Measurements from ENCODE around the gene MTURN. TPM values are rescaled to one million over a fixed set of nuclear protein-coding genes. Genes with fewer than 3 reads are reported as not detected.

Gene MTURN
- total RNA-seq, 1 experiment from 2014 or later = 7.5 TPM

DNA sequence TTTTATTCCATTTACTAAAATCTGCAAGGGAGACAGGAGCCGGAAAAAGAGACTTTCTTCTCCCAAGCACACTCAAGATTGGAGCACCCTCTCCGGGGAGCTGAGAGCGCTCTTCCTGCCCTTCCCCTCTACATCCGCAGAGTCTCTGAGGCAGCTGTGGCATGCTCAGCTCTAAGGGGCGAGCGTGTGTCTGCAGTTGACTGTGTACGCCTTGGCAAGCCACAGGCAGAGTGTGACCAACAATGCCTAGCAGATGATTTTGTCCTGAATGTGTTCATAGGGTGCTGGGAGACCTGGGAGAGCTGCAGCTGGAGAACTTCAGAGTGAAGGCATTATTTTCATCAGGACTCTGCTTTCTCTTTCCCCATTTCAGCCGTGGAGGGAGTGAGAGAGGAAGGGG is 20.7 kb downstream of the MTURN start:
- H3K4me3 Mint-ChIP-seq (ENCODE audit: unreplicated experiment) = no peak overlapping the region
- no peak overlapping the region for H3K27ac Mint-ChIP-seq (ENCODE audit: low read depth, unreplicated experiment)
- POLR2A ChIA-PET = no interaction called here
- DNase-seq (ENCODE audit: unreplicated experiment) = no peak
- no peaks in the 10 kb centered on the region for H3K36me3 Mint-ChIP-seq (ENCODE audit: insufficient read depth, unreplicated experiment)
- intact Hi-C loops (cut with micrococcal nuclease) = no loop called here
- TF ChIP-seq, protein P1, sequence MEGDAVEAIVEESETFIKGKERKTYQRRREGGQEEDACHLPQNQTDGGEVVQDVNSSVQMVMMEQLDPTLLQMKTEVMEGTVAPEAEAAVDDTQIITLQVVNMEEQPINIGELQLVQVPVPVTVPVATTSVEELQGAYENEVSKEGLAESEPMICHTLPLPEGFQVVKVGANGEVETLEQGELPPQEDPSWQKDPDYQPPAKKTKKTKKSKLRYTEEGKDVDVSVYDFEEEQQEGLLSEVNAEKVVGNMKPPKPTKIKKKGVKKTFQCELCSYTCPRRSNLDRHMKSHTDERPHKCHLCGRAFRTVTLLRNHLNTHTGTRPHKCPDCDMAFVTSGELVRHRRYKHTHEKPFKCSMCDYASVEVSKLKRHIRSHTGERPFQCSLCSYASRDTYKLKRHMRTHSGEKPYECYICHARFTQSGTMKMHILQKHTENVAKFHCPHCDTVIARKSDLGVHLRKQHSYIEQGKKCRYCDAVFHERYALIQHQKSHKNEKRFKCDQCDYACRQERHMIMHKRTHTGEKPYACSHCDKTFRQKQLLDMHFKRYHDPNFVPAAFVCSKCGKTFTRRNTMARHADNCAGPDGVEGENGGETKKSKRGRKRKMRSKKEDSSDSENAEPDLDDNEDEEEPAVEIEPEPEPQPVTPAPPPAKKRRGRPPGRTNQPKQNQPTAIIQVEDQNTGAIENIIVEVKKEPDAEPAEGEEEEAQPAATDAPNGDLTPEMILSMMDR (IDR thresholded peaks at IDR 0.05; ENCODE audit: unreplicated experiment) = no peak
- CTCF ChIA-PET = interaction anchor here (0.9 to 1.3 kb wide), 2 partner anchors 9 kb away, joined by 4 read pairs; no protein-coding TSS in a partner anchor
- no TSS peak for BruUV-seq (replicated peaks)
- H3K9me3 Mint-ChIP-seq (ENCODE audit: unreplicated experiment) = no peaks in the 10 kb centered on the region
- H3K4me1 Mint-ChIP-seq (ENCODE audit: insufficient read depth, unreplicated experiment) = no peaks in the 10 kb centered on the region
- H3K27me3 Mint-ChIP-seq (ENCODE audit: insufficient read depth, unreplicated experiment) = no peaks in the 10 kb centered on the region

DNA sequence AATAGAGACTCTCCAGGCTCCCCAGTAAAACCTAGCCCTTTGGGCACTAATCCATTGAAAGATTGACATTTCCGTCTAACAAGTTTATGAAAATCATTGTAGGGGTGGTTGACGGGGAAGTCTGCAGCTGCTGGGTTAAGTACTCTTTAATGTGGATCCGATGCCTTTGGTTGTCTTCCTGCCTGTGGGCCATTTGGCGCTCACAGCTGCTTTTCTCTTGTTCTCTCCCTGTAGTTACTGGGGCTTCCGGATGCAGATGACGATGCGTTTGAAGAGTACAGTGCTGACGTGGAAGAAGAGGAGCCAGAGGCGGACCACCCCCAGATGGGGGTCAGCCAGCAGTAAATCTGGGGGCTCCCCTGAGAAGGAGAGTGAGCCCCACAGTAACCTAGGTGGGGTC is 22.4 kb downstream of the MTURN start:
- CTCF ChIA-PET = no interaction called here
- no peak overlapping the region for H3K27ac Mint-ChIP-seq (ENCODE audit: low read depth, unreplicated experiment)

DNA sequence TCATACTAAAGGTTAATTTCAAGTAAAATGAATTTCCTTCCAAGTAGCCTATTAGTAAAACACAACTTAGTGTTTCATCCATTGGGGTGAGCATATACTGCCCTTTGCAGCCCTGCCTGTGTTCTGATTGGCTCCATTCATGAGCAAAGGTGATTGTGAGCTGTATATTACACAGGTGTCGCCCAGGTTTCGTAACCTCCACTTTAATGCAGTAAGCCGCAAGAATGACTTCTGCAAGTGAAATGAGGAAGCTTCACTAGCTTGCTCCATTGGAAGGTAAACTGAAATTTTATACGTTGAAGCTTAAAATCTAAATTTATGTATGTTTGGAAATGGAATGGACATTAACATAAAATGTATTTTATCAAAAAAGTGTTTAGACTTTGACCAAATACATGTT is 24.4 kb downstream of the MTURN start:
- Mint-ChIP-seq H3K4me3 (ENCODE audit: unreplicated experiment) (no peak overlapping the region), H3K27me3 (ENCODE audit: insufficient read depth, unreplicated experiment) (no peaks in the 10 kb centered on the region), H3K9me3 (ENCODE audit: unreplicated experiment) (no peaks in the 10 kb centered on the region), H3K4me1 (ENCODE audit: insufficient read depth, unreplicated experiment) (peaks cover 20% of the 10 kb centered on the region), H3K36me3 (ENCODE audit: insufficient read depth, unreplicated experiment) (no peaks in the 10 kb centered on the region), H3K27ac (ENCODE audit: low read depth, unreplicated experiment) (no peak overlapping the region)
- intact Hi-C loops (cut with micrococcal nuclease) = no loop called here
- CTCF ChIA-PET = interaction anchor here (0.5 to 1.3 kb wide), 3 partner anchors 23 to 254 kb away, joined by 3 to 6 read pairs (median 4); no protein-coding TSS in a partner anchor
- BruUV-seq (replicated peaks) = no TSS peak
- POLR2A ChIA-PET = interaction anchor here (1.1 to 1.6 kb wide), 3 partner anchors 11 to 24 kb away, joined by 3 to 4 read pairs (median 4); partner anchors contain the start of gene MTURN
- TF ChIP-seq, protein P1 (IDR thresholded peaks at IDR 0.05; ENCODE audit: unreplicated experiment) = no peak
- DNase-seq (ENCODE audit: unreplicated experiment) = no peak

More for the DNA sequence above, 22.4 kb downstream of the MTURN start:
- BruUV-seq (replicated peaks) = no TSS peak
- H3K36me3 Mint-ChIP-seq (ENCODE audit: insufficient read depth, unreplicated experiment) = no peaks in the 10 kb centered on the region
- POLR2A ChIA-PET = interaction anchor here (0.8 to 1.2 kb wide), 2 partner anchors 13 to 15 kb away, joined by 3 to 4 read pairs; no protein-coding TSS in a partner anchor
- TF ChIP-seq, protein P1 (IDR thresholded peaks at IDR 0.05; ENCODE audit: unreplicated experiment) = no peak
- no peaks in the 10 kb centered on the region for H3K27me3 Mint-ChIP-seq (ENCODE audit: insufficient read depth, unreplicated experiment)
- H3K4me3 Mint-ChIP-seq (ENCODE audit: unreplicated experiment) = no peak overlapping the region
- intact Hi-C loops (cut with micrococcal nuclease) = no loop called here
- no peaks in the 10 kb centered on the region for H3K9me3 Mint-ChIP-seq (ENCODE audit: unreplicated experiment)
- no peak for DNase-seq (ENCODE audit: unreplicated experiment)
- peaks cover under 1% of the 10 kb centered on the region for H3K4me1 Mint-ChIP-seq (ENCODE audit: insufficient read depth, unreplicated experiment)

DNA sequence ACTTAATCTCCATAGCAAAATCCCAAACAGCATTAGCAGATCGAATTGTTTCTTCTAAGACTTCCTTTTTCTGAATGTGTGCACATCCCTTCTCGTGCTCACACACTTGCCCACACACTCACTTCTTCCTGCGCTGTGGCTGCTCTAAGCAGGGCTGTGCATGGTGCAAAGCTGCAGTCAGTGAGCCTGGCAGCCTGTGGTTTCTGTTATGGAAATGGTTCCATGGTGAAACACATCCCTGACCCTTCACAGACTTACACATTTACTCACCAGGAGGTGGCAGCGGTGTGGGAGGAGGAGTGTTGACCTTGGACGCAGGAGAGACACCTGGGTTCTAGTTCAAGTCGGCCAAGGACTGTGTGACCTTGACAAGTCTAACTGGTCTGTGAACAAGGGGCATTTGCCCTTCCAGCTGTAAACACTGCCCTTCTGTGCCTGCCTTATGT is 24.9 kb downstream of the MTURN start:
- Mint-ChIP-seq H3K27me3 (ENCODE audit: insufficient read depth, unreplicated experiment) (no peaks in the 10 kb centered on the region), H3K36me3 (ENCODE audit: insufficient read depth, unreplicated experiment) (no peaks in the 10 kb centered on the region), H3K4me3 (ENCODE audit: unreplicated experiment) (no peak overlapping the region), H3K27ac (ENCODE audit: low read depth, unreplicated experiment) (no peak overlapping the region), H3K9me3 (ENCODE audit: unreplicated experiment) (no peaks in the 10 kb centered on the region), H3K4me1 (ENCODE audit: insufficient read depth, unreplicated experiment) (peaks cover 25% of the 10 kb centered on the region)
- intact Hi-C loops (cut with micrococcal nuclease) = no loop called here
- TF ChIP-seq, protein P1 (IDR thresholded peaks at IDR 0.05; ENCODE audit: unreplicated experiment) = no peak
- ChIA-PET POLR2A (interaction anchor here (1.1 to 1.6 kb wide), 3 partner anchors 11 to 24 kb away, joined by 3 to 4 read pairs (median 4); partner anchors contain the start of gene MTURN), CTCF (interaction anchor here (0.5 to 1.3 kb wide), 5 partner anchors 12 to 254 kb away, joined by 3 to 6 read pairs (median 3); no protein-coding TSS in a partner anchor)
- DNase-seq (ENCODE audit: unreplicated experiment) = no peak
- no TSS peak for BruUV-seq (replicated peaks)
